Middle frontal gyrus (tissue), 1 donor: ENCODE data around the gene SGMS1.
"Not testable (repeated sequence)": the region's sequence is repeated elsewhere in the genome, so short reads cannot be mapped to it uniquely, and the experiment has no call there.

ENCODE experiments used
- DNase-seq: peaks from one replicate; pipeline ENCODE4 v3.0.0-alpha.2; 2015; ENCODE audit warnings: low spot score; ENCODE audit errors: extremely low spot score

The SGMS1 gene

GRCh38 chr10:50271564-50272250 is 352.0 kb downstream of the SGMS1 start:
- DNase-seq = no peak

- DNase-seq = not testable (repeated sequence)
Observed at GRCh38 chr10:50267877-50268276, 355.9 kb downstream of the SGMS1 start.

GRCh38 chr10:50262625-50263024 is 361.1 kb downstream of the SGMS1 start:
- not testable (repeated sequence) for DNase-seq

- no peak for DNase-seq
Observed at GRCh38 chr10:50260791-50261281, 362.9 kb downstream of the SGMS1 start.
